Stimulated activated CD8-positive, alpha-beta memory T cell treated with anti-CD3 and anti-CD28 coated beads, Interleukin-4, amount 100 ng/mL, for 4 hours (primary cell): Measurements from ENCODE around the gene NMT2.
"Not testable (repeated sequence)": the region's sequence is repeated elsewhere in the genome, so short reads cannot be mapped to it uniquely, and the experiment has no call there.

Source experiments
- DNase-seq, 2 donors: peaks; one replicate each; pipeline ENCODE4 v3.0.0-alpha.2; 2020; ENCODE audit warnings: low read depth in 2 of 2, low spot score in 1 of 2

The NMT2 gene

GRCh38 chr10:15168291-15168785 lies at the start of gene NMT2:
NMT2 (minus strand) TSS chr10:15168693; CDS start chr10:15168612, 81 bp downstream.
- DNase-seq = peak in 1 of 2 donors; percentile 31

- DNase-seq = no peak
Observed at GRCh38 chr10:15216700-15217099, 48.2 kb upstream of the NMT2 start.

GRCh38 chr10:15214237-15214636 lies 45.7 kb upstream of the NMT2 start:
- DNase-seq = no peak

GRCh38 chr10:15213461-15213861 lies 45.0 kb upstream of the NMT2 start:
- DNase-seq = no peak

- no peak for DNase-seq
Observed at GRCh38 chr10:15211464-15211979, 43.0 kb upstream of the NMT2 start.

- no peak for DNase-seq
Observed at GRCh38 chr10:15210521-15210920, 42.0 kb upstream of the NMT2 start.

- peak; percentile 55 to 72 for DNase-seq
Observed at GRCh38 chr10:15209827-15210509, 41.5 kb upstream of the NMT2 start.

GRCh38 chr10:15208221-15208620 lies 39.7 kb upstream of the NMT2 start:
- DNase-seq = no peak

GRCh38 chr10:15207410-15207809 lies 38.9 kb upstream of the NMT2 start:
- DNase-seq = not testable (repeated sequence)

- no peak for DNase-seq
Observed at GRCh38 chr10:15202639-15203038, 34.1 kb upstream of the NMT2 start.

- not testable (repeated sequence) for DNase-seq
Observed at GRCh38 chr10:15202301-15202621, 33.8 kb upstream of the NMT2 start.

- DNase-seq = no peak
Observed at GRCh38 chr10:15201589-15202300, 33.3 kb upstream of the NMT2 start.

- DNase-seq = no peak
Observed at GRCh38 chr10:15200626-15201025, 32.1 kb upstream of the NMT2 start.

- DNase-seq = no peak
Observed at GRCh38 chr10:15197911-15198310, 29.4 kb upstream of the NMT2 start.

GRCh38 chr10:15197276-15197675 lies 28.8 kb upstream of the NMT2 start:
- no peak for DNase-seq

GRCh38 chr10:15196021-15196834 lies 27.7 kb upstream of the NMT2 start:
- no peak for DNase-seq

- DNase-seq = no peak
Observed at GRCh38 chr10:15189133-15189885, 20.8 kb upstream of the NMT2 start.

- no peak for DNase-seq
Observed at GRCh38 chr10:15188603-15189002, 20.1 kb upstream of the NMT2 start.

- DNase-seq = no peak
Observed at GRCh38 chr10:15183689-15184481, 15.4 kb upstream of the NMT2 start.
